A549 (cell line): ENCODE data around the gene ASPSCR1. TPM values are rescaled to one million over a fixed set of nuclear protein-coding genes. Genes with fewer than 3 reads are reported as not detected.

Experiments used
- ATOH8 ChIP-seq: fragments of 250-450 bp; sonication (Bioruptor Pico); IDR thresholded peaks from 2 replicates; pipeline ENCODE4 v1.5.0; 2020; ENCODE audit warnings: low read depth, mild to moderate bottlenecking, moderate library complexity
- BCL3 ChIP-seq: fragments of >200 bp; sonication (Bioruptor Twin); formaldehyde crosslinking; IDR thresholded peaks from 3 replicates; pipeline ENCODE4 v1.6.1; 2016
- BHLHE40 ChIP-seq: IDR thresholded peaks from 2 replicates; pipeline ENCODE4 v1.6.1; 2012; ENCODE audit warnings: low read depth, low read length, inconsistent platforms
- CBX8 ChIP-seq: fragments of 200-600 bp; sonication (generic); IDR thresholded peaks from 2 replicates; pipeline ENCODE4 v1.6.1; 2016
- CEBPB ChIP-seq, 2 experiments: fragments of >200 bp in 1 of 2; sonication (Bioruptor Twin) in 1 of 2; formaldehyde crosslinking in 1 of 2; IDR thresholded peaks; 2 replicates each; pipeline ENCODE4 v1.6.1; 2012 to 2016
- CHD2 ChIP-seq: fragments of 150-350 bp; IDR thresholded peaks from 2 replicates; pipeline ENCODE4 v1.6.1; 2014; ENCODE audit warnings: low read length; ENCODE audit not compliant: partially characterized antibody
- CTCF ChIP-seq: fragments of >200 bp; sonication (Bioruptor Twin); formaldehyde crosslinking; IDR thresholded peaks from 3 replicates; pipeline ENCODE4 v1.5.1; 2016
- E2F6 ChIP-seq: IDR thresholded peaks from 2 replicates; pipeline ENCODE4 v1.6.1; 2012; ENCODE audit warnings: low read depth, borderline replicate concordance
- EHMT2 ChIP-seq: fragments of 200-600 bp; sonication (generic); IDR thresholded peaks from 2 replicates; pipeline ENCODE4 v1.6.1; 2016; ENCODE audit warnings: antibody characterized with exemption, low read depth, mild to moderate bottlenecking, moderate library complexity
- EP300 ChIP-seq, 2 experiments: fragments of >200 bp; sonication (Bioruptor Twin); formaldehyde crosslinking; IDR thresholded peaks; 2 replicates in 1 of 2; 3 replicates in 1 of 2; pipeline ENCODE4 v1.6.1; 2016 to 2017
- ESRRA ChIP-seq: fragments of 150-350 bp; IDR thresholded peaks from 2 replicates; pipeline ENCODE4 v1.6.1; 2014; ENCODE audit warnings: mild to moderate bottlenecking, low read length, borderline replicate concordance
- FOSL2 ChIP-seq, 2 experiments: fragments of 450-650 bp in 1 of 2; fragments of >200 bp in 1 of 2; sonication (Bioruptor Twin) in 1 of 2; formaldehyde crosslinking; IDR thresholded peaks; 2 replicates each; pipeline versions ENCODE4 v1.5.0 to v1.6.1; 2016 to 2020; ENCODE audit warnings: mild to moderate bottlenecking in 1 of 2, moderate library complexity in 1 of 2
- HEYL ChIP-seq: fragments of 250-450 bp; sonication (Bioruptor Pico); IDR thresholded peaks from 2 replicates; pipeline ENCODE4 v1.8.0; 2021; ENCODE audit warnings: mild to moderate bottlenecking, moderate library complexity
- HOXB13 ChIP-seq: fragments of 250-450 bp; sonication (Bioruptor Pico); IDR thresholded peaks from 2 replicates; pipeline ENCODE4 v1.5.0; 2020; ENCODE audit warnings: low read depth, mild to moderate bottlenecking, moderate library complexity
- KDM5A ChIP-seq: fragments of 200-600 bp; sonication (generic); IDR thresholded peaks from 2 replicates; pipeline ENCODE4 v1.6.1; 2016; ENCODE audit warnings: antibody characterized with exemption, mild to moderate bottlenecking
- PHF8 ChIP-seq: fragments of 200-600 bp; sonication (generic); IDR thresholded peaks from 2 replicates; pipeline ENCODE4 v1.6.1; 2016; ENCODE audit warnings: low read depth, mild to moderate bottlenecking, antibody characterized with exemption, moderate library complexity, borderline replicate concordance
- POLR2A ChIP-seq: IDR thresholded peaks from 2 replicates; pipeline ENCODE4 v1.6.1; 2012; ENCODE audit warnings: mild to moderate bottlenecking, low read length
- POLR2AphosphoS2 ChIP-seq: conservative IDR thresholded peaks from 2 replicates; pipeline ENCODE4 v1.6.1; 2012; ENCODE audit warnings: low read length, improper control_type of control experiment, inconsistent platforms
- RARB ChIP-seq: fragments of 250-450 bp; sonication (Bioruptor Pico); IDR thresholded peaks from 2 replicates; pipeline ENCODE4 v1.8.0; 2021; ENCODE audit warnings: mild to moderate bottlenecking, moderate library complexity
- RCOR1 ChIP-seq: fragments of 150-350 bp; IDR thresholded peaks from 2 replicates; pipeline ENCODE4 v1.6.1; 2014; ENCODE audit warnings: antibody characterized with exemption, low read length, low read depth
- RFX5 ChIP-seq: fragments of 450-650 bp; IDR thresholded peaks from 2 replicates; pipeline ENCODE4 v1.7.1; 2014; ENCODE audit warnings: antibody characterized with exemption, mild to moderate bottlenecking, moderate library complexity
- SMC3 ChIP-seq: fragments of >200 bp; sonication (Bioruptor Twin); formaldehyde crosslinking; IDR thresholded peaks from 3 replicates; pipeline ENCODE4 v1.6.1; 2018; ENCODE audit warnings: inconsistent platforms
- SREBF2 ChIP-seq: fragments of 450-650 bp; IDR thresholded peaks from 2 replicates; pipeline ENCODE4 v1.6.1; 2014; ENCODE audit warnings: mild to moderate bottlenecking, moderate library complexity
- TFCP2L1 ChIP-seq: fragments of 250-450 bp; sonication (Bioruptor Pico); IDR thresholded peaks from 2 replicates; pipeline ENCODE4 v1.5.0; 2021; ENCODE audit warnings: mild to moderate bottlenecking
- ZC3H11A ChIP-seq: fragments of 450-650 bp; IDR thresholded peaks from 2 replicates; pipeline ENCODE4 v1.6.1; 2014; ENCODE audit warnings: antibody characterized with exemption, mild to moderate bottlenecking
- ZFP36 ChIP-seq: fragments of 450-650 bp; IDR thresholded peaks from 2 replicates; pipeline ENCODE4 v1.6.1; 2014; ENCODE audit warnings: borderline replicate concordance; ENCODE audit not compliant: partially characterized antibody
- ZNF302 ChIP-seq: fragments of 250-450 bp; sonication (Bioruptor Pico); IDR thresholded peaks from 2 replicates; pipeline ENCODE4 v1.9.0; 2021; ENCODE audit warnings: inconsistent platforms, mild to moderate bottlenecking, moderate library complexity
- polyA plus RNA-seq, 4 experiments: library from polyadenylated mRNA; depleted of rRNA in 3 of 4; stranded (reverse); fragments of >200 nt; fragmentation: RNase III in 1 of 4; extraction: RNeasy Plus Mini Kit Qiagen cat#74134 plus additional on column Dnase treatment in 1 of 4; gene quantifications; 2 replicates in 3 of 4; 3 replicates in 1 of 4; pipeline ENCODE4 v1.2.3, GENCODE V29; 2011 to 2017
- TF ChIP-seq, protein P1 (sequence below): fragments of 450-650 bp; IDR thresholded peaks from 2 replicates; pipeline ENCODE4 v1.6.1; 2014; ENCODE audit warnings: antibody characterized with exemption
- TF ChIP-seq, protein P2 (sequence below): fragments of 150-350 bp; IDR thresholded peaks from 2 replicates; pipeline ENCODE4 v1.6.1; 2014; ENCODE audit warnings: low read depth, mild to moderate bottlenecking, low read length
- TF ChIP-seq, protein P3 (sequence below): IDR thresholded peaks from 2 replicates; pipeline ENCODE4 v1.6.1; 2012
- TF ChIP-seq, protein P4 (sequence below): IDR thresholded peaks from 2 replicates; pipeline ENCODE4 v1.6.1; 2012
- TF ChIP-seq, protein P5 (sequence below): fragments of 250-450 bp; sonication (Bioruptor Pico); IDR thresholded peaks from 2 replicates; pipeline ENCODE4 v1.5.0; 2021; ENCODE audit warnings: mild to moderate bottlenecking, moderate library complexity, borderline replicate concordance

Gene ASPSCR1
- polyA plus RNA-seq, 2 of the 4 experiments (the other 2 are of a cell fraction): 12.3 to 25.7 TPM

DNA sequence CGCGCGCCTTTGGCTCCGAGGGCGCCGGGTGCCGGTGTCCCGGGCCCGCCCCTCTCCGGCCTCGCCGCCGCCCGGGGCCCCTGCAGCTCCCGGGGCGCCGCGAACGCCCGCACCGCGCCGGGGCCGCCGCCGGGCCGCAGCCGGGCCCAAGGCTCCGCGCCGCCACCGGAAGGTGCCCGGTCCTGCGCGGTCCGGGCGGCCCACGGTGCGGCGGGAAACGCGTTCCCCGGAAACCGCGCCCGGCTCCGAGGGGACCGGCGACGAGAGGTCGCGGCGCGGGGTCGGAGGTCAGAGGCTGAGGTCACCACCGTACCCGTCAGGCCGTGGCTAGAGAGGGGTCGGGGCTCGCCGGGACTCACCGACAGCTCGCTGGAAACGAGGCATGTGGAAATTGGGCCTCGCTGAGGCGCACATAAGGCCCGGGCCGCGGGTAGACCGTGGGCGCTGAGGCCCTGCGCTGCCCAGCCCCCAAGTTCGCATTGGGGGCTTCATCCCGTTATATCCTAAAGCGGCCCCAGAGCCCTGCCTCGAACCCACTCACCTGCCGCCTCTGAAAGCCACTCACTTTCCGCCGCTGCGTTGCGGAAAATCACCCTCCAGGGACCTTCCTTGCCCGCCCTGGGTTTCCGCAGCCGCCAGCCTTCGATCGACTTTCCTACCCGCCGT is 88.3 kb downstream of the ASPSCR1 start, which contains the start of gene DUS1L (continued):
- TF ChIP-seq BCL3 (peak; percentile 83; the same call in 1 of the 3 replicates), PHF8 (peak; percentile 74; the same call in 1 of the 2 replicates), FOSL2 (IDR thresholded peaks at IDR 0.05) (no peak), FOSL2 (CRISPR knock-in tag; IDR thresholded peaks at IDR 0.05) (peak; percentile 60), ZNF302 (CRISPR knock-in tag) (no peak), BHLHE40 (no peak), ATOH8 (CRISPR knock-in tag) (no peak), HOXB13 (CRISPR knock-in tag) (0 out of 2 replicates have a peak, but pooled peaks have one; percentile 46), E2F6 (no peak), ZFP36 (no peak), SREBF2 (no peak), CHD2 (no peak), EP300 (IDR thresholded peaks at IDR 0.05) (no peak), RFX5 (no peak), ESRRA (peak; percentile 96), ZC3H11A (0 out of 2 replicates have a peak, but pooled peaks have one; percentile 9), KDM5A (no peak), POLR2AphosphoS2 (no peak), CTCF (no peak), RARB (CRISPR knock-in tag) (peak; percentile 53; the same call in 1 of the 2 replicates), SMC3 (0 out of 3 replicates have a peak, but pooled peaks have one; percentile 11), EHMT2 (no peak), RCOR1 (no peak), TFCP2L1 (CRISPR knock-in tag) (0 out of 2 replicates have a peak, but pooled peaks have one; percentile 52), HEYL (CRISPR knock-in tag) (no peak), CEBPB (IDR thresholded peaks at IDR 0.05) (no peak), CBX8 (no peak), POLR2A (peak; percentile 59)
- TF ChIP-seq, protein P1, sequence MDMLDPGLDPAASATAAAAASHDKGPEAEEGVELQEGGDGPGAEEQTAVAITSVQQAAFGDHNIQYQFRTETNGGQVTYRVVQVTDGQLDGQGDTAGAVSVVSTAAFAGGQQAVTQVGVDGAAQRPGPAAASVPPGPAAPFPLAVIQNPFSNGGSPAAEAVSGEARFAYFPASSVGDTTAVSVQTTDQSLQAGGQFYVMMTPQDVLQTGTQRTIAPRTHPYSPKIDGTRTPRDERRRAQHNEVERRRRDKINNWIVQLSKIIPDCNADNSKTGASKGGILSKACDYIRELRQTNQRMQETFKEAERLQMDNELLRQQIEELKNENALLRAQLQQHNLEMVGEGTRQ: no peak
- TF ChIP-seq, protein P2, sequence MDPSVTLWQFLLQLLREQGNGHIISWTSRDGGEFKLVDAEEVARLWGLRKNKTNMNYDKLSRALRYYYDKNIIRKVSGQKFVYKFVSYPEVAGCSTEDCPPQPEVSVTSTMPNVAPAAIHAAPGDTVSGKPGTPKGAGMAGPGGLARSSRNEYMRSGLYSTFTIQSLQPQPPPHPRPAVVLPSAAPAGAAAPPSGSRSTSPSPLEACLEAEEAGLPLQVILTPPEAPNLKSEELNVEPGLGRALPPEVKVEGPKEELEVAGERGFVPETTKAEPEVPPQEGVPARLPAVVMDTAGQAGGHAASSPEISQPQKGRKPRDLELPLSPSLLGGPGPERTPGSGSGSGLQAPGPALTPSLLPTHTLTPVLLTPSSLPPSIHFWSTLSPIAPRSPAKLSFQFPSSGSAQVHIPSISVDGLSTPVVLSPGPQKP: no peak
- TF ChIP-seq, protein P3, sequence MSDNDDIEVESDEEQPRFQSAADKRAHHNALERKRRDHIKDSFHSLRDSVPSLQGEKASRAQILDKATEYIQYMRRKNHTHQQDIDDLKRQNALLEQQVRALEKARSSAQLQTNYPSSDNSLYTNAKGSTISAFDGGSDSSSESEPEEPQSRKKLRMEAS: peak; percentile 91
- TF ChIP-seq, protein P4, sequence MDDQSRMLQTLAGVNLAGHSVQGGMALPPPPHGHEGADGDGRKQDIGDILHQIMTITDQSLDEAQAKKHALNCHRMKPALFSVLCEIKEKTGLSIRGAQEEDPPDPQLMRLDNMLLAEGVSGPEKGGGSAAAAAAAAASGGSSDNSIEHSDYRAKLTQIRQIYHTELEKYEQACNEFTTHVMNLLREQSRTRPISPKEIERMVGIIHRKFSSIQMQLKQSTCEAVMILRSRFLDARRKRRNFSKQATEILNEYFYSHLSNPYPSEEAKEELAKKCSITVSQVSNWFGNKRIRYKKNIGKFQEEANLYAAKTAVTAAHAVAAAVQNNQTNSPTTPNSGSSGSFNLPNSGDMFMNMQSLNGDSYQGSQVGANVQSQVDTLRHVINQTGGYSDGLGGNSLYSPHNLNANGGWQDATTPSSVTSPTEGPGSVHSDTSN: 0 out of 2 replicates have a peak, but pooled peaks have one; percentile 75
- TF ChIP-seq, protein P5, sequence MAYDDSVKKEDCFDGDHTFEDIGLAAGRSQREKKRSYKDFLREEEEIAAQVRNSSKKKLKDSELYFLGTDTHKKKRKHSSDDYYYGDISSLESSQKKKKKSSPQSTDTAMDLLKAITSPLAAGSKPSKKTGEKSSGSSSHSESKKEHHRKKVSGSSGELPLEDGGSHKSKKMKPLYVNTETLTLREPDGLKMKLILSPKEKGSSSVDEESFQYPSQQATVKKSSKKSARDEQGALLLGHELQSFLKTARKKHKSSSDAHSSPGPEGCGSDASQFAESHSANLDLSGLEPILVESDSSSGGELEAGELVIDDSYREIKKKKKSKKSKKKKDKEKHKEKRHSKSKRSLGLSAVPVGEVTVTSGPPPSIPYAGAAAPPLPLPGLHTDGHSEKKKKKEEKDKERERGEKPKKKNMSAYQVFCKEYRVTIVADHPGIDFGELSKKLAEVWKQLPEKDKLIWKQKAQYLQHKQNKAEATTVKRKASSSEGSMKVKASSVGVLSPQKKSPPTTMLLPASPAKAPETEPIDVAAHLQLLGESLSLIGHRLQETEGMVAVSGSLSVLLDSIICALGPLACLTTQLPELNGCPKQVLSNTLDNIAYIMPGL: peak; percentile 50; the same call in 1 of the 2 replicates
